ENCODE data around the gene FOXR1. TPM values are rescaled to one million over a fixed set of nuclear protein-coding genes. Genes with fewer than 3 reads are reported as not detected.

Gene FOXR1
- total and polyA plus RNA-seq, 2 donors (not counting 1 experiment from before 2014, with no cell fraction given), result not detected

DNA sequence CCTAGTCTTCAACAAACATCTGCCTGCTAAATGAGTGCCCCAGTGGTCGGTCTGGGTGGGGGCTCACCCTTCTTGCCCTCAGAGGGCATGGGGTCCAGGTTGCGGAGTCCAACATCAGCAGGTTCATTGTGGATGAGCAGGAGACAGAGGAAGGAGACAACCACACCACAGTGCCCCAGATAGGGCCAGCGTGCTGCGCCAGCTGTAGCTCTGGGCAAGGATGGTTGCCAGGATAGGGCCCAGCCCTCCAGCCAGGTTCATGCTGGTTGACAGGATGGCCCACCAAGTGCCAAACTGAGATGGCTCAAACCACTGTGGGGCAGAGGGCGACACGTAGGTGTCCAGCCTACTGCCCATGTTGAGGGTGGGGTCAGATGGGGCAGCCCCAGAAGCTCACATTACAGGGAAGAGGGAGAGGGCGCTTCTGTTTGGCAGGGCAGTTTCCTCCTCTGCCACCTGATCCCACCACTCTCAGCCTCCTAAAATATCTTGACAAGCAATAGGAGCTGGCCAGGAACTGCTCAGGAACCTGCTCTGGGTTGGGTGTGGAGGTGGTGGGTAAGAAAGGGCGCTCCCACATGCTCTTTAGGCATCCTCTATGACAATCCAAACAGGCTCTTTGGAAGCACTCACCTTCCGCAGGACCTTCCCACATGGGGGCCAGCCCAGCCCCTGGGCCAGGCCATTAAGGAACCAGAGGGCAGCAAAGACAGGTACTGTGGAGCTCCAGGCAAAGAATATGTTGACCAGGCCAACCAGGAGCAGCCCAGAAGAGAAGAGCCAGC, 56.2 kb downstream of the FOXR1 start:
- Mint-ChIP-seq H3K27ac (no peak overlapping the region), H3K4me1 (peaks cover 20% of the 10 kb centered on the region), H3K9me3 (ENCODE audit: insufficient read depth) (no peaks in the 10 kb centered on the region), H3K4me3 (no peak overlapping the region), H3K27me3 (no peaks in the 10 kb centered on the region)
- intact Hi-C loops (cut with micrococcal nuclease), result no loop called here
- no peak for TF ChIP-seq EZH2 (IDR thresholded peaks at IDR 0.05; ENCODE audit: borderline replicate concordance, insufficient read depth, low read depth, low read length, poor library complexity, severe bottlenecking)
- TF ChIP-seq, protein P1, sequence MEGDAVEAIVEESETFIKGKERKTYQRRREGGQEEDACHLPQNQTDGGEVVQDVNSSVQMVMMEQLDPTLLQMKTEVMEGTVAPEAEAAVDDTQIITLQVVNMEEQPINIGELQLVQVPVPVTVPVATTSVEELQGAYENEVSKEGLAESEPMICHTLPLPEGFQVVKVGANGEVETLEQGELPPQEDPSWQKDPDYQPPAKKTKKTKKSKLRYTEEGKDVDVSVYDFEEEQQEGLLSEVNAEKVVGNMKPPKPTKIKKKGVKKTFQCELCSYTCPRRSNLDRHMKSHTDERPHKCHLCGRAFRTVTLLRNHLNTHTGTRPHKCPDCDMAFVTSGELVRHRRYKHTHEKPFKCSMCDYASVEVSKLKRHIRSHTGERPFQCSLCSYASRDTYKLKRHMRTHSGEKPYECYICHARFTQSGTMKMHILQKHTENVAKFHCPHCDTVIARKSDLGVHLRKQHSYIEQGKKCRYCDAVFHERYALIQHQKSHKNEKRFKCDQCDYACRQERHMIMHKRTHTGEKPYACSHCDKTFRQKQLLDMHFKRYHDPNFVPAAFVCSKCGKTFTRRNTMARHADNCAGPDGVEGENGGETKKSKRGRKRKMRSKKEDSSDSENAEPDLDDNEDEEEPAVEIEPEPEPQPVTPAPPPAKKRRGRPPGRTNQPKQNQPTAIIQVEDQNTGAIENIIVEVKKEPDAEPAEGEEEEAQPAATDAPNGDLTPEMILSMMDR (IDR thresholded peaks at IDR 0.05), result no peak
- ChIA-PET POLR2A (no interaction called here), CTCF (interaction anchor here (1.1 kb wide), 1 partner anchor 17 kb away, joined by 3 read pairs; no protein-coding TSS in a partner anchor)
- no peak for DNase-seq
- no peak overlapping the region for H2AFZ ChIP-seq (ENCODE audit: insufficient read depth, low read depth, low read length, poor library complexity, severe bottlenecking)
- WGBS (ENCODE audit: insufficient coverage), result 98% methylated on average over 6 of the region's 9 CpGs
- H4K20me1 ChIP-seq (ENCODE audit: control insufficient read depth, insufficient read depth, low read length, poor library complexity, severe bottlenecking), result peaks cover 6% of the 10 kb centered on the region
- peaks cover 4 to 10% of the 10 kb centered on the region in 2 donors for H3K4me1 ChIP-seq (ENCODE audit: control insufficient read depth in 2 of 2, insufficient read depth in 2 of 2, low read length in 2 of 2)
- no peak overlapping the region for H3K9ac ChIP-seq (ENCODE audit: low read length)
- H3K79me2 ChIP-seq (ENCODE audit: control insufficient read depth, insufficient read depth, low read length), result peaks cover 23% of the 10 kb centered on the region
- H3K36me3 ChIP-seq (replicated peaks in 1 of 2; ENCODE audit: control extremely low read depth in 1 of 2, control insufficient read depth in 1 of 2, extremely low read depth in 1 of 2, insufficient read depth in 2 of 2, low read length in 1 of 2), result peaks cover 4 to 30% of the 10 kb centered on the region in 2 experiments
- no peak for ATAC-seq (ENCODE audit: low read depth)
- H3K27me3 ChIP-seq (replicated peaks in 1 of 4; ENCODE audit: control extremely low read depth in 1 of 4, control insufficient read depth in 3 of 4, insufficient read depth in 4 of 4, low read length in 3 of 4), result no peaks in the 10 kb centered on the region
- H3K4me3 ChIP-seq (ENCODE audit: control extremely low read depth in 1 of 5, extremely low read depth in 1 of 5, insufficient read depth in 1 of 5, low read depth in 2 of 5, low read length in 4 of 5), result no peak overlapping the region
- no peak overlapping the region for H3K4me2 ChIP-seq (replicated peaks; ENCODE audit: low read depth, low read length, poor library complexity, severe bottlenecking)
- H3K27ac ChIP-seq (ENCODE audit: low read length in 2 of 2), result no peak overlapping the region
- H3K9me3 ChIP-seq (ENCODE audit: control extremely low read depth in 1 of 3, control insufficient read depth in 2 of 3, insufficient read depth in 1 of 3, low read length in 2 of 3), result no peaks in the 10 kb centered on the region

DNA sequence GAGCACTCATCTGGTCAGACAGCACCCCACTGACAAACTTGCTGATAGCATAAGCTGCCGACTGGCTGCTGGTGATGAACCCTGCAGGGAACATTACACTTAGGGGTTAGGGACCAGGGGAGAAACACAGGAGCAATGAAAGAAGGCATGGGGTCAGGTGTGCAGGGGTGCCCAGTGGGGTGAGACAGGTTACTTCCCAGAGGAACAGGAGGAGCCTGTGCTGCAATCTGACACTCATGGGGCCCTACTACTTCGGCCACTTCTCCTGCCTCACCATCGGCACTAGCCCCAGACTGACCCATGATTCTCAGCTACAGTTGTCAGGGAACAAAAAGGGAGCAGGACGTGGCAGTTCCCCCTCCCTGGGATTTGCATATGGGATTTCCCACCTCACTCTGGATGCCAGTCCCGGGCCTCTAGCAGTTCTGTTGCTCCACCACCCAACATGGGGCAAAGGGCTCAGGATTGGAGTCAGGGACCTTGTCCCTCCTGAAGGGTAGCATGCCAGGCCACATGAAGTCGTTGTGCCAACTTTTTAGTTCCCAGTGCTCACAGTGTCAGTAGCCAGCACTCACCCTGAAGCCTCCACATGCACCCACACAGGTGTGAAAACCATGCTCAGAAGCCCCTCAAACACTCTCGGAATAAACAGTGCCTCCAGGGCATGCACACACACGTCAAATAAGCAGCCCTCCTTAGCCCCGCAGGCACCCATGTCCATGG, 56.9 kb downstream of the FOXR1 start:
- H3K27ac ChIP-seq (ENCODE audit: low read length in 2 of 2), result no peak overlapping the region
- intact Hi-C loops (cut with micrococcal nuclease), result no loop called here
- Mint-ChIP-seq H3K4me3 (peak overlapping the region; percentile 92), H3K4me1 (peaks cover 20% of the 10 kb centered on the region), H3K27ac (no peak overlapping the region), H3K9me3 (ENCODE audit: insufficient read depth) (no peaks in the 10 kb centered on the region), H3K27me3 (no peaks in the 10 kb centered on the region)
- CTCF ChIA-PET, result no interaction called here
- no peak overlapping the region for H2AFZ ChIP-seq (ENCODE audit: insufficient read depth, low read depth, low read length, poor library complexity, severe bottlenecking)
- no peak overlapping the region for H3K9ac ChIP-seq (ENCODE audit: low read length)
- DNase-seq, result no peak
- 94% methylated on average over 9 of the region's 9 CpGs for WGBS (ENCODE audit: insufficient coverage)
- no peaks in the 10 kb centered on the region for H4K20me1 ChIP-seq (ENCODE audit: control insufficient read depth, insufficient read depth, low read length, poor library complexity, severe bottlenecking)
- H3K9me3 ChIP-seq (ENCODE audit: control extremely low read depth in 1 of 3, control insufficient read depth in 2 of 3, insufficient read depth in 1 of 3, low read length in 2 of 3), result no peaks in the 10 kb centered on the region
- TF ChIP-seq, protein P1 (IDR thresholded peaks at IDR 0.05), result no peak
- no peak for TF ChIP-seq EZH2 (IDR thresholded peaks at IDR 0.05; ENCODE audit: borderline replicate concordance, insufficient read depth, low read depth, low read length, poor library complexity, severe bottlenecking)
- no peak overlapping the region for H3K4me2 ChIP-seq (replicated peaks; ENCODE audit: low read depth, low read length, poor library complexity, severe bottlenecking)
- ATAC-seq (ENCODE audit: low read depth), result no peak
- no peaks in the 10 kb centered on the region for H3K27me3 ChIP-seq (replicated peaks in 1 of 4; ENCODE audit: control extremely low read depth in 1 of 4, control insufficient read depth in 3 of 4, insufficient read depth in 4 of 4, low read length in 3 of 4)
- peaks cover 16% of the 10 kb centered on the region for H3K79me2 ChIP-seq (ENCODE audit: control insufficient read depth, insufficient read depth, low read length)
- H3K4me1 ChIP-seq (ENCODE audit: control insufficient read depth in 2 of 2, insufficient read depth in 2 of 2, low read length in 2 of 2), result peaks cover 4 to 10% of the 10 kb centered on the region in 2 donors
- POLR2A ChIA-PET, result no interaction called here
- no peak overlapping the region for H3K4me3 ChIP-seq (ENCODE audit: control extremely low read depth in 1 of 5, extremely low read depth in 1 of 5, insufficient read depth in 1 of 5, low read depth in 2 of 5, low read length in 4 of 5)
- peaks cover 4 to 25% of the 10 kb centered on the region in 2 experiments for H3K36me3 ChIP-seq (replicated peaks in 1 of 2; ENCODE audit: control extremely low read depth in 1 of 2, control insufficient read depth in 1 of 2, extremely low read depth in 1 of 2, insufficient read depth in 2 of 2, low read length in 1 of 2)

All from B cell (primary cell).